Stomach (tissue), 4 donors: ENCODE results near the gene PECR.

Experiments
- EP300 ChIP-seq: sonication (generic); formaldehyde crosslinking; IDR thresholded peaks from one replicate; pipeline ENCODE4 v1.6.1; 2017; ENCODE audit warnings: antibody characterized with exemption
- POLR2A ChIP-seq, 4 donors: fragments of 450-650 bp; IDR thresholded peaks; one replicate each; pipeline ENCODE4 v1.6.1; 2016; ENCODE audit warnings: antibody characterized with exemption in 4 of 4, control low read depth in 2 of 4, mild to moderate bottlenecking in 1 of 4, moderate library complexity in 1 of 4
- POLR2AphosphoS5 ChIP-seq, 3 donors: sonication (generic); formaldehyde crosslinking; IDR thresholded peaks; one replicate each; pipeline ENCODE4 v1.6.1; 2016; ENCODE audit warnings: antibody characterized with exemption in 3 of 3
- TF ChIP-seq, protein P1 (sequence below), 7 experiments: fragments of 450-650 bp in 4 of 7; fragments of 200-600 bp in 3 of 7; sonication (generic) in 3 of 7; IDR thresholded peaks; one replicate each; pipeline ENCODE4 v1.5.1; 2016 to 2019; ENCODE audit warnings: antibody characterized with exemption in 7 of 7, control low read depth in 2 of 7, mild to moderate bottlenecking in 1 of 7

DNA sequence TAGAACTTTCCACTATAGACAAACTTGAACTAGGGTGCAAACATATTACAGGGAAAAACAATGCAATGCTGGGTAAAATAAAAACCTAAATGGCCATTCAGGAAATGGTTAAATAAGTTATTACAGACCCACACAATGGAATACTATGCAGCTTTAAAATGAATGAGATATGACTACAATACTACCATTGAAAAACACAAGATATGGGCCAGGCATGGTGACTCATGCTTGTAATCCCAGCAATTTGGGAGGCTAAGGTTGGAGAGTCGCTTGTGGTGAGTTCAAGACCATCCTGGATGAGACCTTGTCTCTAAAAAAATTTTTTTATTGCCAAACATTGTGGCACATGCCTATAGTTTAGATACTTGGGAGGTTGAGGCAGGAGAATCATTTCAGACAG, 6.8 kb downstream of the PECR start:
- TF ChIP-seq, protein P1, sequence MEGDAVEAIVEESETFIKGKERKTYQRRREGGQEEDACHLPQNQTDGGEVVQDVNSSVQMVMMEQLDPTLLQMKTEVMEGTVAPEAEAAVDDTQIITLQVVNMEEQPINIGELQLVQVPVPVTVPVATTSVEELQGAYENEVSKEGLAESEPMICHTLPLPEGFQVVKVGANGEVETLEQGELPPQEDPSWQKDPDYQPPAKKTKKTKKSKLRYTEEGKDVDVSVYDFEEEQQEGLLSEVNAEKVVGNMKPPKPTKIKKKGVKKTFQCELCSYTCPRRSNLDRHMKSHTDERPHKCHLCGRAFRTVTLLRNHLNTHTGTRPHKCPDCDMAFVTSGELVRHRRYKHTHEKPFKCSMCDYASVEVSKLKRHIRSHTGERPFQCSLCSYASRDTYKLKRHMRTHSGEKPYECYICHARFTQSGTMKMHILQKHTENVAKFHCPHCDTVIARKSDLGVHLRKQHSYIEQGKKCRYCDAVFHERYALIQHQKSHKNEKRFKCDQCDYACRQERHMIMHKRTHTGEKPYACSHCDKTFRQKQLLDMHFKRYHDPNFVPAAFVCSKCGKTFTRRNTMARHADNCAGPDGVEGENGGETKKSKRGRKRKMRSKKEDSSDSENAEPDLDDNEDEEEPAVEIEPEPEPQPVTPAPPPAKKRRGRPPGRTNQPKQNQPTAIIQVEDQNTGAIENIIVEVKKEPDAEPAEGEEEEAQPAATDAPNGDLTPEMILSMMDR (IDR thresholded peaks at IDR 0.05), result no peak
- no peak for TF ChIP-seq POLR2A (IDR thresholded peaks at IDR 0.05)
- no peak for TF ChIP-seq POLR2AphosphoS5 (IDR thresholded peaks at IDR 0.05)
- TF ChIP-seq EP300, result no peak
